Measurements from ENCODE around the gene VIM. TPM values are rescaled to one million over a fixed set of nuclear protein-coding genes. Genes with fewer than 3 reads are reported as not detected.

VIM gene
- total and polyA plus RNA-seq, 2 experiments from 2014 or later, result 258 to 1,157 TPM

DNA sequence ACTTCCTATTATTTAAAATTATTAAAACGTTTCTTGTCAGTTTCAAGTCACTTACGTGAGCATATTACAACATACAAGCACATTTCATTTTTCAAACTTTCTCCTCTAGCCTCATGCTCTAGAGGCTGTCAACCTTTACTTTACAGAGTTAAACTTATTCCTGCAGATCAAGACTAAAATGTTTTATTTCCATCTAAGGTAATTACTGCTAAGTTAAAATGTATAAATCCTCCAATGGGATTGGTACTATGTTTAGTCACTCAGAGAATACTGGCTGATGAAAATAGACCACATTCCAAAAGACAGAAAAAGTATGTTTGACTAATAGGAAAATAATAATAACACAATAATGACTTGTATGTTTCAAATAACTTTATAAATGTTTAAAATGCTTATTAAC, 18.2 kb upstream of the VIM start:
- TF ChIP-seq, protein P1, sequence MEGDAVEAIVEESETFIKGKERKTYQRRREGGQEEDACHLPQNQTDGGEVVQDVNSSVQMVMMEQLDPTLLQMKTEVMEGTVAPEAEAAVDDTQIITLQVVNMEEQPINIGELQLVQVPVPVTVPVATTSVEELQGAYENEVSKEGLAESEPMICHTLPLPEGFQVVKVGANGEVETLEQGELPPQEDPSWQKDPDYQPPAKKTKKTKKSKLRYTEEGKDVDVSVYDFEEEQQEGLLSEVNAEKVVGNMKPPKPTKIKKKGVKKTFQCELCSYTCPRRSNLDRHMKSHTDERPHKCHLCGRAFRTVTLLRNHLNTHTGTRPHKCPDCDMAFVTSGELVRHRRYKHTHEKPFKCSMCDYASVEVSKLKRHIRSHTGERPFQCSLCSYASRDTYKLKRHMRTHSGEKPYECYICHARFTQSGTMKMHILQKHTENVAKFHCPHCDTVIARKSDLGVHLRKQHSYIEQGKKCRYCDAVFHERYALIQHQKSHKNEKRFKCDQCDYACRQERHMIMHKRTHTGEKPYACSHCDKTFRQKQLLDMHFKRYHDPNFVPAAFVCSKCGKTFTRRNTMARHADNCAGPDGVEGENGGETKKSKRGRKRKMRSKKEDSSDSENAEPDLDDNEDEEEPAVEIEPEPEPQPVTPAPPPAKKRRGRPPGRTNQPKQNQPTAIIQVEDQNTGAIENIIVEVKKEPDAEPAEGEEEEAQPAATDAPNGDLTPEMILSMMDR (IDR thresholded peaks at IDR 0.05; ENCODE audit: low read depth, low read length), result no peak
- no peak overlapping the region for H3K4me3 ChIP-seq
- H3K9me3 ChIP-seq (ENCODE audit: low read depth), result no peaks in the 10 kb centered on the region
- H3K27ac ChIP-seq, result no peak overlapping the region
- H3K36me3 ChIP-seq, result no peaks in the 10 kb centered on the region
- no peaks in the 10 kb centered on the region for H3K27me3 ChIP-seq
- H3K4me1 ChIP-seq (ENCODE audit: low read depth), result peaks cover 4% of the 10 kb centered on the region
- no peak for DNase-seq (ENCODE audit: low read depth in 1 of 2, low spot score in 1 of 2)

GRCh38 chr10:17210361-17210760, 17.7 kb upstream of the VIM start:
- DNase-seq (ENCODE audit: low read depth in 1 of 2, low spot score in 1 of 2), result peak in 1 of 2 donors; percentile 61
- Histone ChIP-seq H3K36me3 (no peaks in the 10 kb centered on the region), H3K27me3 (no peaks in the 10 kb centered on the region), H3K9me3 (ENCODE audit: low read depth) (no peaks in the 10 kb centered on the region), H3K4me1 (ENCODE audit: low read depth) (peaks cover 4% of the 10 kb centered on the region), H3K4me3 (no peak overlapping the region), H3K27ac (no peak overlapping the region)
- TF ChIP-seq, protein P1 (IDR thresholded peaks at IDR 0.05; ENCODE audit: low read depth, low read length), result no peak

DNA sequence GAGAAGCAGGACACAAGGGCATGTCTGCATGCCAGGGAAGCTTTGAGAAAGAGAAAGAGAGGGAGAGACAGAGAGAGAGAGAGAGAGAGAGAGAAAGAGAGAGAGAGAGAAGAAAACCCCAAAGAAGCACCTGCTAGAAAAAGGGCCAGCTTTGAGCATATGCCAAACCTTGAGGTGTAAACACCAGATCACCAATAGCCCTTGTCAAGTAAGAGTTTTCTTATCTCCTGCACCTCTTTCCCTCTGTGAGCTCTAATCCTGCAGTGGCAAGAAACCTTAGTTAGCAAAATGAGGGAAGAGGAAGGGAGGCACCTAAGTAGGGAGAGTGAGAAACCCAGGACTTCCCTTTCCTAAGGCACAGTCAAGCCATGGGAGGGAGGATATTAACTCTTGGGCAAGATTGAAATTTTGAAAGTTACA, 15.2 kb upstream of the VIM start:
- Histone ChIP-seq H3K4me1 (ENCODE audit: low read depth) (peaks cover 4% of the 10 kb centered on the region), H3K9me3 (ENCODE audit: low read depth) (no peaks in the 10 kb centered on the region), H3K36me3 (no peaks in the 10 kb centered on the region), H3K4me3 (no peak overlapping the region), H3K27ac (no peak overlapping the region), H3K27me3 (no peaks in the 10 kb centered on the region)
- TF ChIP-seq, protein P1 (IDR thresholded peaks at IDR 0.05; ENCODE audit: low read depth, low read length), result no peak
- no peak for DNase-seq (ENCODE audit: low read depth in 1 of 2, low spot score in 1 of 2)

GRCh38 chr10:17213646-17214349, 14.2 kb upstream of the VIM start:
- no peaks in the 10 kb centered on the region for H3K4me1 ChIP-seq (ENCODE audit: low read depth)
- H3K4me3 ChIP-seq, result no peak overlapping the region
- H3K27me3 ChIP-seq, result no peaks in the 10 kb centered on the region
- TF ChIP-seq, protein P1 (IDR thresholded peaks at IDR 0.05; ENCODE audit: low read depth, low read length), result no peak
- no peaks in the 10 kb centered on the region for H3K36me3 ChIP-seq
- no peak for DNase-seq (ENCODE audit: low read depth in 1 of 2, low spot score in 1 of 2)
- H3K9me3 ChIP-seq (ENCODE audit: low read depth), result no peaks in the 10 kb centered on the region
- no peak overlapping the region for H3K27ac ChIP-seq

DNA sequence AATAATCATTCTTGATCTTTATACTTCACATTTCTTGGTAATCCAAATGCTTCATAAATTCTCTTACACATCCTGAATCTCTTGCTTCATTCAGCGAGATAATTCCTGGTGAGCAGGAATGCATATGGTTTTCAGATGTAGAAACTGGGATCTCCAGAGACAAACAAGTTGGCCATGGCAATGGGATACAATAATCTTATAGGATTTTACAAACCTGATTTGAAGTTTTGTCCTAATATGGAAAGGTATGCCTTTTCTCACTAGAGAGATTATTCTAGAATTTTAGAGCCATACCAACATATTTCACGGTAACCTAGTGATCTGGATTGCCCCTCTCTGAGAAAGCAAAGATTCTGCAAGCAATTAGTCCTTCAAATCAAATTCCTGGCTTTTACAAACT, 13.5 kb upstream of the VIM start:
- Histone ChIP-seq H3K27ac (no peak overlapping the region), H3K9me3 (ENCODE audit: low read depth) (no peaks in the 10 kb centered on the region), H3K4me3 (no peak overlapping the region), H3K36me3 (no peaks in the 10 kb centered on the region), H3K27me3 (no peaks in the 10 kb centered on the region), H3K4me1 (ENCODE audit: low read depth) (no peaks in the 10 kb centered on the region)
- peak in 1 of 2 donors; percentile 79 for DNase-seq (ENCODE audit: low read depth in 1 of 2, low spot score in 1 of 2)
- TF ChIP-seq, protein P1 (IDR thresholded peaks at IDR 0.05; ENCODE audit: low read depth, low read length), result no peak
